OCI-LY7 (cell line): Measurements from ENCODE around the gene WDR70. TPM values are rescaled to one million over a fixed set of nuclear protein-coding genes. Genes with fewer than 3 reads are reported as not detected.

Experiments used
- BruUV-seq: library from RNA; stranded (reverse); fragments of 400-500 nt; replicated peaks from 2 replicates; lab custom pipeline; 2021; lab: Mats Ljungman, UMichigan
- CTCF ChIA-PET: fragments of 300-600 bp; sonication (Branson Sonifier 250); formaldehyde crosslinking; loops from one replicate; lab custom pipeline; 2022; ENCODE audit warnings: antibody characterized with exemption; ENCODE audit not compliant: unreplicated experiment; lab: Charles Lee
- POLR2A ChIA-PET: fragments of 300-600 bp; sonication (Branson Sonifier 250); formaldehyde crosslinking; loops from one replicate; lab custom pipeline; 2022; ENCODE audit warnings: antibody characterized with exemption; lab: Charles Lee
- DNase-seq: peaks from one replicate; pipeline ENCODE4 v3.0.0-alpha.2; 2015; ENCODE audit warnings: low spot score
- H2AFZ ChIP-seq: fragments of 200-600 bp; sonication (generic), shearing (Covaris generic); 2 replicates; pipeline ENCODE4 v1.6.1; 2014; ENCODE audit warnings: mild to moderate bottlenecking, antibody characterized with exemption, low read length, moderate library complexity
- H3K27ac ChIP-seq: fragments of 200-600 bp; sonication (generic); 2 replicates; pipeline ENCODE4 v1.5.1; 2014; ENCODE audit warnings: mixed run types, low read depth, mild to moderate bottlenecking, moderate library complexity, low read length, inconsistent platforms; ENCODE audit not compliant: poor library complexity, severe bottlenecking
- H3K36me3 ChIP-seq: fragments of 200-600 bp; sonication (generic); 2 replicates; pipeline ENCODE4 v1.6.1; 2014; ENCODE audit warnings: mild to moderate bottlenecking, antibody characterized with exemption, low read length, moderate library complexity, mixed read lengths; ENCODE audit not compliant: insufficient read depth
- H3K4me1 ChIP-seq: fragments of 200-600 bp; sonication (generic); 2 replicates; pipeline ENCODE4 v1.5.1; 2014; ENCODE audit warnings: mild to moderate bottlenecking, low read length; ENCODE audit not compliant: insufficient read depth, poor library complexity, severe bottlenecking
- H3K4me2 ChIP-seq: fragments of 200-600 bp; sonication (generic); 2 replicates; pipeline ENCODE4 v1.6.1; 2014; ENCODE audit warnings: mild to moderate bottlenecking, low read length
- H3K4me3 ChIP-seq: fragments of 200-600 bp; sonication (generic); 2 replicates; pipeline ENCODE4 v1.5.1; 2014; ENCODE audit warnings: mild to moderate bottlenecking, low read depth, low read length; ENCODE audit not compliant: poor library complexity, severe bottlenecking
- H3K79me2 ChIP-seq: fragments of 200-600 bp; sonication (generic); 2 replicates; pipeline ENCODE4 v1.6.1; 2016; ENCODE audit warnings: low read depth, mild to moderate bottlenecking, low read length, moderate library complexity, mixed read lengths; ENCODE audit not compliant: insufficient read depth
- H3K9me2 ChIP-seq: fragments of 200-600 bp; sonication (generic); 2 replicates; pipeline ENCODE4 v1.6.1; 2016; ENCODE audit warnings: mild to moderate bottlenecking, low read length, mixed read lengths; ENCODE audit not compliant: insufficient read depth
- H3K9me3 ChIP-seq: fragments of 200-600 bp; sonication (generic); 2 replicates; pipeline ENCODE4 v1.6.1; 2014; ENCODE audit warnings: mild to moderate bottlenecking, mixed run types, low read length, mixed read lengths
- H4K20me1 ChIP-seq: fragments of 200-600 bp; sonication (generic); 2 replicates; pipeline ENCODE4 v1.6.1; 2014; ENCODE audit warnings: mild to moderate bottlenecking, antibody characterized with exemption, low read length, moderate library complexity, mixed read lengths; ENCODE audit not compliant: insufficient read depth
- CTCF ChIP-seq: fragments of 200-600 bp; sonication (generic); conservative IDR thresholded peaks from 2 replicates; pipeline ENCODE4 v1.5.1; 2014; ENCODE audit warnings: mild to moderate bottlenecking, antibody characterized with exemption, low read length, moderate library complexity, mixed read lengths
- EZH2phosphoT487 ChIP-seq: fragments of 200-600 bp; sonication (generic); IDR thresholded peaks from 2 replicates; pipeline ENCODE4 v1.6.1; 2018; ENCODE audit warnings: low read depth, borderline replicate concordance, mild to moderate bottlenecking, mixed run types, antibody characterized with exemption, low read length, moderate library complexity, mixed read lengths
- intact Hi-C: fragments of 100-400 bp; cut with micrococcal nuclease; formaldehyde crosslinking; loops from one replicate; pipeline ENCODE4 v1.10.0; 2022; ENCODE audit not compliant: unreplicated experiment
- total RNA-seq, 2 experiments: library from RNA; depleted of rRNA in 1 of 2; stranded (reverse); fragments of >200 nt in 1 of 2; shearing (Covaris generic) in 1 of 2; gene quantifications; 2 replicates each; pipeline ENCODE4 v1.2.3, GENCODE V29; 2014 to 2022

Gene WDR70
- total RNA-seq, 2 experiments from 2014 or later: 26.2 to 35.4 TPM

GRCh38 chr5:37755581-37755980, 376.5 kb downstream of the WDR70 start:
- BruUV-seq: no TSS peak
- ChIA-PET CTCF (interaction anchor here (0.6 kb wide), 1 partner anchor 10 kb away, joined by 3 read pairs; no protein-coding TSS in a partner anchor), POLR2A (no interaction called here)
- intact Hi-C loops: no loop called here
- TF ChIP-seq EZH2phosphoT487 (no peak), CTCF (no peak)
- Histone ChIP-seq H3K4me1 (no peaks in the 10 kb centered on the region), H3K36me3 (no peaks in the 10 kb centered on the region), H2AFZ (no peak overlapping the region), H3K9me3 (no peaks in the 10 kb centered on the region), H3K79me2 (no peaks in the 10 kb centered on the region), H3K4me3 (no peak overlapping the region), H3K4me2 (no peak overlapping the region), H3K9me2 (no peaks in the 10 kb centered on the region), H3K27ac (no peak overlapping the region), H4K20me1 (no peaks in the 10 kb centered on the region)
- no peak for DNase-seq

GRCh38 chr5:37756248-37756647, 377.1 kb downstream of the WDR70 start:
- Histone ChIP-seq H2AFZ (no peak overlapping the region), H4K20me1 (no peaks in the 10 kb centered on the region), H3K9me3 (no peaks in the 10 kb centered on the region), H3K27ac (no peak overlapping the region), H3K79me2 (no peaks in the 10 kb centered on the region), H3K4me1 (no peaks in the 10 kb centered on the region), H3K36me3 (no peaks in the 10 kb centered on the region), H3K9me2 (no peaks in the 10 kb centered on the region), H3K4me3 (no peak overlapping the region), H3K4me2 (no peak overlapping the region)
- CTCF ChIA-PET: no interaction called here
- TF ChIP-seq EZH2phosphoT487 (no peak), CTCF (no peak)
- intact Hi-C loops: no loop called here
- DNase-seq: no peak
- BruUV-seq: no TSS peak
- POLR2A ChIA-PET: no interaction called here

- Histone ChIP-seq H3K36me3 (no peaks in the 10 kb centered on the region), H3K9me3 (no peaks in the 10 kb centered on the region), H3K27ac (no peak overlapping the region), H2AFZ (no peak overlapping the region), H3K4me3 (no peak overlapping the region), H4K20me1 (no peaks in the 10 kb centered on the region), H3K4me2 (no peak overlapping the region), H3K9me2 (no peaks in the 10 kb centered on the region), H3K4me1 (no peaks in the 10 kb centered on the region), H3K79me2 (no peaks in the 10 kb centered on the region)
- BruUV-seq: no TSS peak
- ChIA-PET CTCF (no interaction called here), POLR2A (interaction anchor here (0.6 kb wide), 1 partner anchor 87 kb away, joined by 3 read pairs; no protein-coding TSS in a partner anchor)
- TF ChIP-seq EZH2phosphoT487: no peak
- 0 out of 2 replicates have a peak, but pooled peaks have one; percentile 20 for TF ChIP-seq CTCF
- intact Hi-C loops: no loop called here
- no peak for DNase-seq
These were observed 379.0 kb downstream of the WDR70 start for GRCh38 chr5:37757980-37758582.
